Measurements from ENCODE around the gene GRIFIN.
A peak's percentile ranks its signal among the peaks of the same experiment; 100 is the strongest.

The GRIFIN gene

GRCh38 chr7:2476298-2476697, at the start of gene GRIFIN:
GRIFIN (minus strand) TSS chr7:2476398; CDS start chr7:2476383, 15 bp downstream.
- DNase-seq: no peak

- DNase-seq: no peak
Observed at GRCh38 chr7:2524808-2525657, 48.8 kb upstream of the GRIFIN start.

DNA sequence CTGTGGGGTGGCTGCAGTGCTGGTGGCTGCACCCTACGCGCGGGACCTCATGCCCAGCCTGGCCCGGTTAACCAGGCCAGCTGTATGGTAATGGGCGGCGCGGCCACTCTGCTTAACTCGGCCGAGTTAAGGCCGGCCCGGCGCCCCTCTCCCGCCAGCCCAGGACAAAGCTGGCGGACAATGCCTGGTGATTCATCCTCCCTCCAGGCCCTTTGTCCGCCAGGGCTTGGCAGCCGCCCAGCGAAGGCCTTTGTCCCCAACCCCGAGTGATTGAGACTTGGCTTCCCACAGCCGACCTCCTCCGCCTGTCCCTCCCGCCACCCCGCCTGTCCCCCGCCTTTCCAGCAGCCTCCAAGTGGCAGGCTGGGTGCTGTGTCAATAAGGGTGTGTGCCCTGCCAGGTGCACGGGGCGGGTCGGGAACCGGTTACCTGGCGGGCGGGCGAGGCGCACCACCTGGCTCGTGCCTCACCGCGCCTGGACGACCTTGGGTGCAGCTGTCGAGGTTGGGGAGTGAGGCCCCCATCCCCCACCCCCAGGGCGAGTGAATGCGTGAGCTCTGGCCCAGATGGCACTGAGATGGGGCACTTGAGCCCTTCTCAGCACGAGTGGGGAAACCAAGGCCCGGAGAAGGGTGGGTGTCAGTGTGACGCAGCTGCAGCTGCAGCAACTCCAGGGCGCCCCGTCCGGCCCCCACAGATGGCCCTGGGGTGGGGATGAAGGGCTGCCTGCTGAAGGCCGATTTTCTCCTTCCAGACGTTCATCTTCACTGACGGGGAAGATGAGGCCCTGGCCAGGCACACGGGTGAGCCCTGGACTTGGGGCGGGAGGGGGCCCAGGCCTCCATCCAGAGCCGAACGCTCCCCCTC, 48.0 kb upstream of the GRIFIN start:
- DNase-seq: peak; percentile 95

DNA sequence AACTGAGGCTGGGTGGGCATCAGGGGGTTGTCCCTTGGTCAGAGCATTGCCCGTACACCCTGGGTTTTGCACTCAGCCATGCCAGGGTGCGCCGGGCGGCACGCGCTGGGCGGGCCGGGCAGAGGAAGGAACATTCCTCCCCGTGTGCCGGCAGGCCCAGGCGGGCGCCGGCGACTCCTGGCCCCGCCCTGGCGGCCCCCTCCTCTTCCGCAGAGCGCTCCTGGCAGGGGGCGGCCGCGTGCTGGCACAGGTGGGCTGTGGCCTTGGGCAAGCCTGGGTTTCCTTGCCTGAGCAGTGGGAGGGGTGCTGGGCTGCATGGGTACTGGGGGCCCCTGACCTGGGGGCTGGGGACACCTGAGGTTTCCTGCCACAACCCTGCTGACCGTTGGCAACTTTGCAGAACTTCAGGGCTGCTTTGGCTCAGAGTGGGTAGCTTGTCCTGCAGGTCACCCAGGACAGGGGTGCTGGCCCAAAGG, 47.3 kb upstream of the GRIFIN start:
- no peak for DNase-seq

- no peak for DNase-seq
Observed at GRCh38 chr7:2522780-2523433, 46.7 kb upstream of the GRIFIN start.

DNA sequence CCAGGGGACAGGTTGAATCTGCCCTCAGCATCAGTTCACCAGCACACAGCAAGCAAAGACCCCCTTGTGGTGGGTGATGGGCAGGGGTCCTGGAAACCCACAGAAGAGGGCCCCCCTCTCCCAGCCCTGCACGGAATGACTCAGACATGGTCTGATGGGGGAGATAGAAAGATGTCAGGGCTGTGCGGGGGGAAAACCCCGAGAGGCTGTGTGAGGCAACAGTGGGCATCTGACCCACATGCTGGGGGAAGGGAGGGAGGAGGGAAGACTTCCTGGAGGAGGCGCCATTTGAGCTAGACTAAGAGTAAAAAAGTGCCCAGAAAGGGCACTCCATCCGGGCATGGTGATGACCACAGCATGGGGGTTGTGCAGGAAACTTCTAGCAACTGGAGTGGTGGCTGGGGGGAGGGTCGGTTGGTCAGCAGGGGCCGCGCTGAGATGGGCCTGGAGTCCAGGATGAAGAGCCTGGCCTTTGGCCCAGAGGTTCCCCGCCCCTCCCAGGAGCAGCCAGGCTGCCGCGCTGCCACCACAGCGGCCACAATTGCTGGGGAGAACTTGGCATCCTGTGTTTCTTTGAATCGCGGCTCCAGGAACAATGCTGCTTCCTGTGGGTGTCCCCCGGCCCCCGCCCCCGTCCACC, 45.9 kb upstream of the GRIFIN start:
- no peak for DNase-seq

DNA sequence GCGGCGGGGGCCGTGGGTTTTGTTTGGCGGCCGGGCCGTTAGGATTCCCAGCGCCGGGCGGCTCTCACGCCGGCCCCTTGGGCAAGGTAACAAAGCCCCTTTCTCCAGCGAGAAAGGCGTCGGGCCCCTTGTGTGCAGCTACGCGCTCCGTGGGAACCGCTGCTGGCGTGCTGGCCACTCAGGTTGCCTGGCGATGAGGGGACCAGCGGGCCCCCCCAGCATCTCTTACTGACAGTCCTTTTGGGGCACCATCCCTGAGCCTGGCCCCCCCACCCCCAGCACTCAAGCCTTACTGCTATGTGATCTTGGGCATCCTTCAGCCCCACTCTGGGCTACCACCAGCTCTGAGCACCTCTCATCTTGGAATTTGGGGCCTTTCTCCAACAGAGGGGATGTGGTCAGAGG, 45.1 kb upstream of the GRIFIN start:
- no peak for DNase-seq

DNA sequence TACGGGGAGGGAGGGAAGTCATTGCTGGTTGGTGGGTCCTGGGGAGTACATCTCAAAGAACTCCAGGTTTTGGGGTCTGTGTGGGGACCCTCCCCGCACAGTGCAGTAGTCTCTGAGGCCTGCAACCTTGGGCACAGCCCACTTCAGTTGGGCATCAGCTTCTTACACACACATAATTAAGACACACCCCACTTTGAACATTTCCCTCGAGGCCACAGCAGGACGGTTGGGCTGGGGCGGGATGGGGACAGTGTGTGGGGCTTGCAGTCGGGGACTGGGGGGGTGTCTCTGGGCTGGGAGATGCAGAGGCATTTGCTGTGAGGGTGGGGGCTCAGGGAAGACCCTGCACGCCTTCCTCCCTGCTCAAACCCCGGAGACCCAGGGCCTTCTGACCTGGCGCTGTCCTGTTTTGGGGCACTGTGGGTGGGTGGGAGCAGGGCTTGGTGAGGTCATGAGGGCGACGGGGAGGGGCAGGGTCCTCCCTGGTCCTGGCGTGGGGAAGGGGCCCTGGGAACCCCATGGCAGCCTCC, 44.6 kb upstream of the GRIFIN start:
- DNase-seq: no peak

GRCh38 chr7:2520131-2520760, 44.0 kb upstream of the GRIFIN start:
- DNase-seq: no peak

DNA sequence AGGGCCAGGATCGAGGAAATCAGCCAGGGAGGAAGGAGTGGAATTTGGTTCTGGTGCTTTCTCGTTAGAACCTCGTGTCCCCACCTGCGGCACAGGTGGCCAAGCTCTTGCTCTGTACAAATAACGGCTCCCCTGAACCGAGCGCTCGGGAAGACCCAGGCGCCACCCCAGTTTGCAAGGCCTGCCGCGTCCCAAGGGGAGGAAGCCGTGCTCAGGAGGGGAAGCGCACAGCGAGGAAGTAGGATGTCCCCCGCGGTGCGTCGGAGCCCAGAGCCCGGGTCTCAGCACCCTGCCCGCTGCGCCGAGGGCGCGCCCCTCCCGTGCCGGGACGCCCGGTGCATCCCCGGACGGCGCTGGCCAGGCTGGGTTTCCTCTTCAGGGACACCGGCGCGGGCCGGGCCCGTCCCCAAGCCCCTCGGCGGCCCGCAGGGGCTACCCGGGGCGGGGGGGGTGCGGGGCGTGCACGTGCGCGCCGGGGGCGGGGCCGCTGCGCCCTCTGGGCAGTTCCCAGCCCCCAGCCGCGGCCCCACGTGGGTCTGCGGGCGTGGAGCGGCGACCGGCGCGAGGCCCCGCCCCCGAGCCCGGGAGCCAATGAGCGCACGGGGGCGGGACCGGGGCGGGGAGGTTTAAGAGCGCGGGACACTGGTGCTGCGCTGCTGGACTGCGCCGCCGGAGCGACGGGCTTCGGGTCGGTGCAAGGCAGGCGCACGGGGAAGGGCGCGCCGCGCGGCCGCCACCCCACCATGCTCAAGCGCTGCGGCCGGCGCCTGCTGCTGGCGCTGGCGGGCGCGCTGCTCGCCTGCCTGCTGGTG, 43.1 kb upstream of the GRIFIN start, which contains the start of gene LFNG:
LFNG (plus strand) TSS at position 656 of the 812 bp plus-strand sequence; CDS start at position 744, 88 bp downstream.
- DNase-seq: peak; percentile 88

DNA sequence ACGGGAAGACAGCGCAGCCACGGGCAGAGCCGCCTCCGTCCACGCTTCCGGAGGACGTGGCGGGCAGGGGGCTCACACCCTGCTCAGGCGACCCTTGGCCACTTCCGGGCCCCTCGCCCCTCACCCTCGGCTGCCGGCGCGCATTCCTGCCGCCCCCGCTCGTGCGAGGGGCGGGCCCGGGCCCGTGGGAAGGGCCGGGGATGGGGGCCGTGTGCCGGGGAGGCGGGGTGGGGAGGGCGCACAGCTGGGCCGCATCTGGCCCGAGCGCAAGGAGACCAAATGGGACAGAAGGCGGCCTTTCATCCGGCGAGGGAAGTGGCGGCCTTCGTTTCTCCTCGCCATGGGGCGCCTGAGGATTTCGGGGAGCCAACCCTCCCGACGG, 42.5 kb upstream of the GRIFIN start:
- DNase-seq: no peak

GRCh38 chr7:2517678-2518507, 41.7 kb upstream of the GRIFIN start:
- DNase-seq: peak; percentile 79

- no peak for DNase-seq
Observed at GRCh38 chr7:2517026-2517425, 40.8 kb upstream of the GRIFIN start.

DNA sequence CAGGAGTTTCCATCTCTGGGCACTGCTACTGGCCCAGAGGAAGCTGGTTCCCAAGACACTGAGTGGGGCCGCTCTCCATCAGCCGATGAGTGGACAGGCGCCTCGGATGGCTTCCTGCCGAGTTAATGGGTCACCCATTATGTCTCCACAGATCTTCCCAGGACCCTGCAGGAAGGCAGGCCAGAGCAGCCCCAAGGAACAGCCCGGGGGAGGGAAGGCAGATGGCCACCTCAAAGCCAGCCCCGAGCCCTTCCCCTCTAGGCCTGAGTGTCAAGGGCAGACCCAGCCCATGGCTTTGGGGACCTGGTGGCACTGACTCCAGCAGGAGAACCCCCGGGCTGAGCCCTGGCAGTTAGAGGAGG, 40.0 kb upstream of the GRIFIN start:
- no peak for DNase-seq

GRCh38 chr7:2515424-2516193, 39.4 kb upstream of the GRIFIN start:
- no peak for DNase-seq

DNA sequence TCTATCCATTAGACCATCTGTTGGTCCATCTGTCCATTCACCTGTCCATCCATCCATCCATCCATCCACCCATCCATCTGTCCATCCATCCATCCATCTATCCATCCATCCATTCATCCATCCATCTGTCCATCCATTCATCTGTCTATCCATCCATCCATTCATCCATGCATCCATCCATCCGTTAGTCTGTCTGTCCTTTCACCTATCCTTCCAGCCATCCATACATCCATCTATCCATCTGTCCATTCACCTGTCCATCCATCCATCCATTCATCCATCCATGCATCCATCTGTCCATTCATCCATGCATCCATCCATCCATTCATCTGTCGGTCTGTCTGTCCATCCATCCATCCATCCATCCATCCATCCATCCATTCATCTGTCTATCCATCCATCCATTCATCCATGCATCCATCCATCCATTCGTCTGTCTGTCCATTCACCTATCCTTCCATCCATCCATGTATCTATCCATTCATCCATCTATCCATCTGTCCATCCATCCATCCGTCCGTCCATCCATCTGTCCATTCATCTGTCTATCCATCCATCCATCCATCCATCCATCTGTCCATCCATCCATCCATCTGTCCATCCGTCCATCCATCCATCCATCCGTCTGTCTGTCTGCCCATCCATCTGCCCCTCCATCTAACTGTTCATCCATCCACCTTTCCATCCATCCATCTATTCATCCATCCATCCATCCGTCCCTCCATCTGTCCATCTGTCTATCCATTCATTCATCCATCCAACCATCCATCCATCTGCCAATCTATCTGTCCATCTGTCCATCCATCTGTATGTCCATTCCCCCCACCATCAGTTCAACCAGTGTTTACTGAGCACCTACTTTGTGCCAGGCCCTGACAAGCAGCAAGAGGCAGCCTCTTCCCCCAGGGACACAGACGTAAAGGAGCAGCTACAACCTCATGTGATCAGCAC, 38.5 kb upstream of the GRIFIN start:
- no peak for DNase-seq

DNA sequence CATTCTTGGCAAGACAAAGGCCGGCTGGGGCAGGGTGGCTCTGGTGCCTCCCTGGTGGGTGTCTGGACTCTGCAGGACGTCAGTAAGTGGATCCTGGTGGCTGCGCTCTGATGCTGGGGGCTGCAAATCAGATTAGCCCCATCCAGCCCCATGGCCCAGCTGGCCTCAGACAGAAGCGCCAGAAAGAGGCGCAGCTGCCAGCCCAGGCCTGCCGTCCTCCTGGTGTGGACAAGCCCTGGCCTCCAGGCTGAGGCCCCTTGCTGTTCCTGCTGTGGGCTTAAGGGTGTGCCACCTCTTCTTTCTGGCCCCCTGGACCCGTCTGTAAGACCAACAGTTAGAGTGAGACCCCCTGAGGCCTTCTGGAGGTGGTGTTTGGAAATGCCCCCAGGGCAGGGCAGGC, 37.5 kb upstream of the GRIFIN start:
- DNase-seq: no peak

DNA sequence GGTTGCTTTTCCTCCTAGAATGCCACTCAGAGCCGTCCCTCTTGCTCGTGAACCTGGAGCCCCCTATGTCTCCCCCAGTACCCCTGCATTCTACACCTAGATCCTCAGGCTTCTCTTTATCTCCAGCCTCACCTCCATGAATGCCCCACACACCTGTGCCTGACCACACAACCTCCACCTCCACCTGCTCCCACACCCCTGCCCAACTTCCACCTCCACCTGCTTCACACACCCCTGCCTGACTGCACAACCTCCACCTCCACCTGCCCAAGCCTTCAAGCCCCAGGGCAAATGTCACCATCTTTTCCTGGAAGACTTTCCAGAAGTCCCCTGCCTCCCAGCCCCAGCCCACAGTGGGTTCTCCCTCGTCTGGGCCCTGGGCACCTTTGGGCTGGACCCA, 36.5 kb upstream of the GRIFIN start:
- no peak for DNase-seq
